HG03159 (cell line): Measurements from ENCODE around the gene ASTN2.
"Not testable (repeated sequence)": the region's sequence is repeated elsewhere in the genome, so short reads cannot be mapped to it uniquely, and the experiment has no call there.

Source experiments
- ATAC-seq: cut with Tn5 transposase; IDR thresholded peaks from one replicate; pipeline ENCODE4 v1.9.1; 2021; ENCODE audit warnings: mild to moderate bottlenecking, moderate library complexity; ENCODE audit not compliant: unreplicated experiment

The ASTN2 gene

GRCh38 chr9:117088140-117088539 is 326.7 kb downstream of the ASTN2 start:
- no peak for ATAC-seq

DNA sequence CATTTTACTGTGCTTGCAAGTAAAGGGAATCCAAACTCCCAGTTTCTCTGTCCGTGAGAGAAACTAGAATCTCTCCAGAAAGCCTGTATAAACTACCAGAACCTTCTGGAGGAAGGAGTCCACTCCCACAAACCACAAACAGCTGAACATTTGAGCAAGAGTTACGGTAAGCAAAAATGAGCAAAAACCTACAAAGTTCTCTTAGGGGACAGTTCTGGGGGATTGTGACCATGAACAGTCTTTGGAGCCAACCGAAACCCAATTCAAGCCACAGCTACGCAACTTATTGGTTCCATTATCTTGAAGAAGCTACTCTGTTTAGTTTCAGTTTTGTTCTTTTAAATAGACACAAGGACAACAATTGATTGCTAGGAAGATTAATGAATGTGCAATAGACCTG is 330.6 kb downstream of the ASTN2 start:
- no peak for ATAC-seq

- no peak for ATAC-seq
Measured at GRCh38 chr9:117083559-117083958, 331.3 kb downstream of the ASTN2 start.

DNA sequence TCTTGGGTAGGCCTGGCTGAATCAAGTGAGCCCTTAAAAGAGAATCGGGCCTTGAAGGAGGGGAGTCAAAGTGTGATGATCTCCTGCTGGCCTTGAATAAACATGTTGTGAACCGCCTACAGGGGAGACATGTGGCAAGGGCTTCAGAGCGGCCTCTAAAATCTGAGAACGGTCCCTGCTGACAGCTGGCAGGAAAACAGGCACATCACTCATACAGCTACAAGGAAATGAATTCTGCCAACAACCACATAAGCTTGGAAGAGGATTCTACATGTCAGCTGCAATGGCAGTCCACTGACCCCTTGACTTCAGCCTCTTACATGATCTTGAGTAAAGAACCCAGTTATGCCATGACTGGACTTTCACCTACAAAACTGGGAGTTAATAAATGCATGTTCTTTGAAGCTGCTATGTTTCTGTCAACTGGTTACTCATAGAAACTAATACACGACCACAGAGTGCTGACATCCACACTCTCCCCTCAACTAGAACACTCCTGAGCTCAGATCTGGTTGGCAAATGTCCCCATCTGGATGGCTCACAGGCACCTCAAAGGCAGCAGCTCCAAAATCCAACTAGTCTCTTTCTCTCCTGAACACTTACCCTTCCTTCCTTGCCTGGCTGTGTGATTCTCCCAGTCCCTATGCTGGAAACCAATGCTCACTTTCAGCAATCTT is 333.1 kb downstream of the ASTN2 start:
- ATAC-seq: no peak

GRCh38 chr9:117080765-117081390 is 334.0 kb downstream of the ASTN2 start:
- no peak for ATAC-seq

DNA sequence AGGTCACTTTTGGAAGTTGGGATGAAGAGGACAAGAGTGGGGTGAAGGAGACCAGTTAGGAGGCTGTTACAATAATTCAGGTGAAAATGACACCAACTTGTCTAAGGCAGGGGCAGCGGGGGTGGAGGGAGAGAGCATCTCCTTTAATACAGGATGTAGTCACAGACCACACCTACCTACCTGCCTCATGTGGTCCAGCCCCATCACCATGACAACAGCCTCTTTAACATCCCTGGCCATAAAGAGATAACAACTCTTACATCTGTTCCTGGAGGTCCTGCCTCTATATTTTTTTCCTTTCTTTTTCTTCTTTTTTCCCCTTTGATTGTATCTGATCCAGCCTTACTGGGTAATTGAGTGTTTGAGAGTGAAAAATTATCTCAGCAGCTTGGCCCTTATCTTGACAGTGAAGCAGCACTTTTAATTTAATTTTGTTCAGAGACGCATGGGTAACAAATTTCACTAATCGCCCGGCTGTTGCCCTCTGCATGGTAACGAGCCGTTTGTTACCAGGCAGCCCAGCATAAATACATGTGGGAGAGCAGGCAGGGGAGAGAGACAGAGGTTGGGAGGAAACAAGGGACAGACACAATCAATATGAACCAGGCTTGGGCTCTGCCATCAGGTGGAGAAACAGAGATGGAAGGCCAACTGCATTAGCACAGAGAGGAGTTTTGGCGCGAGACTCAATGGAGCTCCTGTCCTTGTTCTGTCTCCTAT is 338.1 kb downstream of the ASTN2 start:
- ATAC-seq: no peak

DNA sequence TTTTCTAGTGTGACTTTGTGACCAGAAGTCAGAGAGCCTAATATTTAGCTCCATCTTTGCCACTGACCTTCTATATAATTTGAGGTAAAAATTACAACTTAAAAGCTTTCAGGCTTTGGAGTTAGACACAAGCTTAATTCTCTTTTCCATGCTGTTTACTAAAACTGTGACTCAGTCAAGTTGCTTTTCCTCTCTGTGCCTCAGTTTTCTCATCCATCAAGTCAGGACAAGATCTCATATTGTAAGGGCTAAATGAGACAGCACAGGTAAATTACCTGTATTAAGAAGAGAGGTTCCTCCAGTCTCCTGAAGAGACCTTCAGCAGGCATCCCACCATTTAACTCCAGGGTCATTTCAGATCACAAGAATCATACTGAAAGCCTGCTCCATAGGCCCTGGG is 339.2 kb downstream of the ASTN2 start:
- ATAC-seq: no peak

DNA sequence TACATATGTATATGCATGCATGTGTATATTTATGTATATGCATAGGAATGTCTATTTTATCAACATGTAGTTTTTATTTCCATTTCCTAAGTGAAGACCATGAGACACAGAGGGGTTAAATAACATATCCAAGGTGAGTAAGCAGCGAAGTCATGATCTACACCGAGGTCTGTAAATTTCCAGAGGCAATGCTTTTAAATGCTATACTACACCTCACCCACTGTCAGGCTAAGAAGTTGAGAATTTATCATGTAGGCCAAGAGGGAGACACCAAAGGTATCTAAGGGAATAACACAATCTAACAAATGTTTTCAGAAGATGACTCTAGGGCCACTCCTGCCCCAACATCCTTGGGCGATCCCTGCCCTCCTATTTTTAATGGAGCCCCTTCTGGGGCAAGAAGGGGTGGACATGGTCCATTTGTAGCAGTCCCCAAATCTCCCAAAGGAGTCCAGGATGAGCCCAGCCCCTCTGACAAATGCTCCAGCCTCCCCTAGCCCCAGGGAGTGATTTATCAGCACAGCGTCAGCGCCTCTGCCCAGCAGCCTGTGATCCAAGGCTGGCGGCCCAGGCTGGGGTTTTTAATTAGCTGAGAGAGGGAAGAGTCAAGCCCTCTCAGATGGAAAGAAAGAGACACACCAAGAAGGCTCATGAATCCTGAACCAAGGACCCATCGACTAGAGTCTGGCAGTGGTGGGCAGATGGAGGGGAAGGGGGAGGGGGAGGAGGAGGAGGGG is 339.9 kb downstream of the ASTN2 start:
- ATAC-seq: no peak

- ATAC-seq: no peak
Measured at GRCh38 chr9:117074342-117074662, 340.6 kb downstream of the ASTN2 start.

GRCh38 chr9:117073539-117074341 is 341.1 kb downstream of the ASTN2 start:
- peak; percentile 63 for ATAC-seq

DNA sequence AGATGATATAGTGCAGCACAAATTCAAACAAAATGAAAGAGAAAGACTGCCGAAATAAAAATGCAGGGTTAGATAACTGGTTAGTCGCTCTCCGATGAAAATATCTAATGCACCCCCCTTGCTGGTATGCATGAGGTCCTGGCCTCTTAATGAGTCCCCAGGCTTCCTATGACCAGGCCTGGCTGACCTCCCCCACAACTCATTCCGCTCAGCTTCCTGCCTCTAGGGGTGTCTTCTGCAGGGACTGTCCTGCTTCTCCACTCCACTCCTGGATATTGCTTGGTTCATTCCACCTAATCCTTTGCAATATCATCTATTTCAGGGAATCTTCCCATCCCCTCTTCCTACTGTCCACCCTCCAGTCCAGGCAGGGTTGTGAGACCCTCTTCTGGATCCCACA is 341.8 kb downstream of the ASTN2 start:
- ATAC-seq: no peak

- ATAC-seq: no peak
Measured at GRCh38 chr9:117072216-117072615, 342.6 kb downstream of the ASTN2 start.

GRCh38 chr9:117071673-117072207 is 343.1 kb downstream of the ASTN2 start:
- ATAC-seq: not testable (repeated sequence)

DNA sequence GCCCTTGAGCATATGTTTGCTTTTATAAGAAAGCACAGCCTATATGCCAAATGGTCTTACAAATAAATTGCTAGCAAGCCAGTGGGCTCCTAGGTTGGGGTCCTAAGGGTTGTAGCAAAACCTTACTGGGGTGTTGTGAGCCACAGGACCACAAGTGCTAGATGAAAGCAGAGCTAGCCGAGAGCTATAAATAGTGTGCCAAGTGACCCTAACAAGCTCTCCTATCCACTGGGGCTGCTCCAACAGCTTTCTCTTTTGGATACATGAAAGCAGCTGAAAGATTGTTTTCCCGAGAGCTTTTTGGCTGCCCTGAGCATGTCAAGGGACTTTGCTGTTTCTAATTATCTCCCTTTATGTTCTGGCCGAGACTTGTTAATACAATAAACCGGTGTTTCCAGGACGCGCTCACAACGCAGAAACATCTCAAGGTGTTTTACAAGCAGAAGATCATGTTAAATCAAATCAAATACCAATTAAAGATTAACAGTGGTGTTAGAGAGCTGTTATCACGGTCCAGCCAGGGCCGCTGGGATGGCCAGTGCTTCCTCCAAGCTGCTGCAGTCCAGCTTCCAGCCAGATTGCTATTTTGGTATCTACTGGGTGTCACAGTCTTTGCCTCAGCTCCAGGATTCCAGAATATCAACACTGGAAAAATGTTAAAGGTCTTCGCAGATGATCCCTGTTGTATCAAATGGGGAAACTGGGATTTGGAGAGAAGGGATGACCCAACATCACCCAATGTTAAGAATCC is 351.0 kb downstream of the ASTN2 start:
- ATAC-seq: no peak

DNA sequence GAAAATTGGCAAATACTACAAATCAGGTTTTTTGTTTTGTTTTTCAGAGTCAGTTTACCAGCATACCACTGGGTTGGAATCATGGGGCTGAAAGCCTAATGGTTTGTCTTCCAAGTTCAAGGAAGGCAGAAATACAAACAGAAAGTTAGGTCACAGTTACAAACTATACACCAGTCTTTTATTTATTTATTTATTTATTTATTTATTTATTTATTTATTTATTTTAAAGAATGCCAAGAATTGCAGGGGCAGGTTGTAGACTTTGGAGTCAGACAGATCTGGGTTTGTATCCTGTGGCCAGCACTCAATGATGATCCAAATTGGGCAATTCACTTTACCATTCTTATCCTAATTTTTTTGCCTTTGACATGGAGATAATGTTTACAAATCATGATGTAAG is 353.9 kb downstream of the ASTN2 start:
- ATAC-seq: no peak

DNA sequence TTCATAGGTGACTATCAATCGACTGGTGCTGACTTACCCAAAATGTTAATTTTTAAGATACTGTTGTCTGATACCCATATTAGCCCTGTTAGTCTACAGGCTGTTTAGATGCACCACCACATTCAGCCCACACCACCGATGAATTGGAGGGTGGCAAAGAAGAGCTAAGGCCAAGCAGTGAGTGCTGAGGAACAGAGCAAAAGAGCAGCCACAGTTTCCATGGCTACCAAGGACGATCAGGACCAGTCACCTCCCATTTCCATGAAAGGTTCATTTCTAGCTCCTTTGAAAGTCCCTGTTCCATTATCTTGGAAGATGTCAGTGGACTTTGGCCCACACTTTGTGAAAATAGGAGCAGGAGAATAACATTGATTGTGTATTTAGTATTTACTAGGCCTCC is 364.9 kb downstream of the ASTN2 start:
- no peak for ATAC-seq

- ATAC-seq: no peak
Measured at GRCh38 chr9:117046666-117047327, 368.1 kb downstream of the ASTN2 start.

DNA sequence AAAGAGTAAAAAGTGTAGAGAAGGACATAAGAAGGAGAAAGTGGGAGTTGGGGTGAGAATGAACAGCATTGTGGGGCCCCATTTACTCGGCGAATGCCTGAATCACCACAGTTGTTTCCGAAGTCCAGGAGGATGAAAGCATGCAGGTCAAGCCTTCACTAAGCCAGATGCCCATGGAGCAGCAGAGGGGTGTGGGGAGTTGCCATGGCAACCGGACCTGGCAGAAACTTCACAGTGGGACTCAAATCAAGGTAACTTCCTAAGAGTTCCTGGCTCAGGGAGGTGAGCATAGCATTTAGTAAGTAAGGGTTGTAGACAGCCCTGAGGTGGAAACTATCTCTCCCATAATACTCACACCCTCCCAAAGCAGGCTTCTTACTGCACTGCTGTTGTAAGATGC is 370.6 kb downstream of the ASTN2 start:
- ATAC-seq: no peak

- ATAC-seq: no peak
Measured at GRCh38 chr9:117043159-117043558, 371.7 kb downstream of the ASTN2 start.
